SU-DHL-6 (cell line): ENCODE measurements around the gene NAA10.
A peak's percentile ranks its signal among the peaks of the same experiment; 100 is the strongest.

Source experiments
- H2AFZ ChIP-seq: fragments of 200-600 bp; sonication (generic); 2 replicates; pipeline ENCODE4 v1.6.1; 2014; ENCODE audit warnings: low read depth, mild to moderate bottlenecking, moderate library complexity, mixed read lengths, antibody characterized with exemption, low read length; ENCODE audit not compliant: severe bottlenecking
- H3F3A ChIP-seq: fragments of 200-600 bp; shearing (Covaris generic); 2 replicates; pipeline ENCODE4 v1.6.0; 2016; ENCODE audit warnings: antibody characterized with exemption, mild to moderate bottlenecking; ENCODE audit not compliant: insufficient read depth
- H3K27ac ChIP-seq: fragments of 200-600 bp; sonication (generic); 2 replicates; pipeline ENCODE4 v1.5.1; 2016; ENCODE audit warnings: low read depth, mild to moderate bottlenecking, low read length, moderate library complexity, mixed read lengths
- H3K27me3 ChIP-seq: fragments of 200-600 bp; sonication (generic), shearing (Covaris generic); 2 replicates; pipeline ENCODE4 v1.6.0; 2014; ENCODE audit warnings: mild to moderate bottlenecking, low read length
- H3K36me3 ChIP-seq: fragments of 200-600 bp; sonication (generic); 2 replicates; pipeline ENCODE4 v1.6.1; 2014; ENCODE audit warnings: mild to moderate bottlenecking, low read length, mixed read lengths
- H3K4me2 ChIP-seq: fragments of 300-600, 200-600 bp; shearing (Covaris generic), sonication (generic); 2 replicates; pipeline ENCODE4 v1.6.0; 2014; ENCODE audit warnings: low read length, low read depth, mild to moderate bottlenecking; ENCODE audit not compliant: poor library complexity, severe bottlenecking
- H3K4me3 ChIP-seq: fragments of 200-600 bp; sonication (generic); 2 replicates; pipeline ENCODE4 v1.5.1; 2014; ENCODE audit warnings: antibody characterized with exemption, low read length, mild to moderate bottlenecking, mixed read lengths; ENCODE audit not compliant: insufficient read depth, poor library complexity, severe bottlenecking
- H3K79me2 ChIP-seq: fragments of 200-600 bp; sonication (generic); 2 replicates; pipeline ENCODE4 v1.6.1; 2014; ENCODE audit warnings: mild to moderate bottlenecking, low read length, moderate library complexity; ENCODE audit not compliant: insufficient read depth
- H3K9ac ChIP-seq: fragments of 200-600 bp; sonication (generic); 2 replicates; pipeline ENCODE4 v1.7.0; 2014; ENCODE audit warnings: mild to moderate bottlenecking, low read length
- H3K9me2 ChIP-seq: fragments of 200-600 bp; sonication (generic); replicated peaks from 2 replicates; pipeline ENCODE4 v1.6.1; 2014; ENCODE audit warnings: low read length; ENCODE audit not compliant: insufficient read depth
- H3K9me3 ChIP-seq: fragments of 200-600 bp; sonication (generic); 2 replicates; pipeline ENCODE4 v1.6.1; 2014; ENCODE audit warnings: low read length, mixed read lengths; ENCODE audit not compliant: insufficient read depth
- H4K20me1 ChIP-seq: fragments of 200-600 bp; sonication (generic); 2 replicates; pipeline ENCODE4 v1.6.1; 2014; ENCODE audit warnings: low read depth, mild to moderate bottlenecking, antibody characterized with exemption, low read length, moderate library complexity, mixed read lengths
- CTCF ChIP-seq: fragments of 200-600 bp; sonication (generic); IDR thresholded peaks from one replicate; pipeline ENCODE4 v1.5.1; 2017; ENCODE audit warnings: antibody characterized with exemption, mild to moderate bottlenecking, low read length, moderate library complexity; ENCODE audit not compliant: insufficient read depth, poor library complexity, severe bottlenecking
- EZH2phosphoT487 ChIP-seq: fragments of 200-600 bp; sonication (generic), shearing (Covaris generic); conservative IDR thresholded peaks from 2 replicates; pipeline ENCODE4 v1.6.1; 2018; ENCODE audit warnings: mild to moderate bottlenecking, antibody characterized with exemption, low read length, moderate library complexity, mixed read lengths

Gene NAA10

GRCh38 chrX:153967536-153968224, 32.8 kb upstream of the NAA10 start:
- no peaks in the 10 kb centered on the region for H3K9me3 ChIP-seq
- peaks cover 19% of the 10 kb centered on the region for H4K20me1 ChIP-seq
- H3K27me3 ChIP-seq, result no peaks in the 10 kb centered on the region
- H3K4me2 ChIP-seq, result peak overlapping the region; percentile 96
- H3K36me3 ChIP-seq, result 0 out of 2 replicates have a peak, but pooled peaks cover 4% of the 10 kb centered on the region
- H3K9me2 ChIP-seq, result no peaks in the 10 kb centered on the region
- peak overlapping the region; percentile 96 for H3K4me3 ChIP-seq
- no peaks in the 10 kb centered on the region for H3F3A ChIP-seq
- TF ChIP-seq EZH2phosphoT487 (no peak), CTCF (no peak)
- H3K9ac ChIP-seq, result peak overlapping the region; percentile 100
- peaks cover 87% of the 10 kb centered on the region for H3K79me2 ChIP-seq
- no peak overlapping the region for H2AFZ ChIP-seq
- H3K27ac ChIP-seq, result peak overlapping the region; percentile 99

GRCh38 chrX:153966841-153967535, 32.2 kb upstream of the NAA10 start:
- TF ChIP-seq EZH2phosphoT487 (no peak), CTCF (no peak)
- H3K4me3 ChIP-seq, result peak overlapping the region; percentile 96
- peaks cover 19% of the 10 kb centered on the region for H4K20me1 ChIP-seq
- no peak overlapping the region; the same call in 1 of the 2 replicates for H3K27ac ChIP-seq
- H3K27me3 ChIP-seq, result no peaks in the 10 kb centered on the region
- H3K4me2 ChIP-seq, result peak overlapping the region; percentile 96
- peak overlapping the region; percentile 100 for H3K9ac ChIP-seq
- H3K36me3 ChIP-seq, result 0 out of 2 replicates have a peak, but pooled peaks cover 4% of the 10 kb centered on the region
- no peaks in the 10 kb centered on the region for H3F3A ChIP-seq
- H2AFZ ChIP-seq, result no peak overlapping the region
- H3K79me2 ChIP-seq, result peaks cover 94% of the 10 kb centered on the region
- H3K9me3 ChIP-seq, result no peaks in the 10 kb centered on the region
- no peaks in the 10 kb centered on the region for H3K9me2 ChIP-seq

GRCh38 chrX:153966283-153966688, 31.4 kb upstream of the NAA10 start:
- Histone ChIP-seq H3K9me3 (no peaks in the 10 kb centered on the region), H3K36me3 (0 out of 2 replicates have a peak, but pooled peaks cover 4% of the 10 kb centered on the region), H3F3A (no peaks in the 10 kb centered on the region), H2AFZ (no peak overlapping the region), H3K9ac (peak overlapping the region; percentile 100), H4K20me1 (peaks cover 19% of the 10 kb centered on the region), H3K27me3 (no peaks in the 10 kb centered on the region), H3K4me2 (peak overlapping the region; percentile 96), H3K9me2 (no peaks in the 10 kb centered on the region), H3K27ac (no peak overlapping the region), H3K4me3 (peak overlapping the region; percentile 10), H3K79me2 (peaks cover 98% of the 10 kb centered on the region)
- TF ChIP-seq EZH2phosphoT487 (no peak), CTCF (no peak)
